Hepatocyte (in vitro differentiated cells): ENCODE data around the gene CCL19.

Source experiments
- EZH2 ChIP-seq: fragments of 200-600 bp; sonication (generic); IDR thresholded peaks from 2 replicates; pipeline ENCODE4 v1.6.1; 2016; ENCODE audit warnings: antibody characterized with exemption, mild to moderate bottlenecking, borderline replicate concordance
- EZH2phosphoT487 ChIP-seq: fragments of 200-600 bp; sonication (generic); IDR thresholded peaks from one replicate; pipeline ENCODE4 v1.6.1; 2018; ENCODE audit warnings: antibody characterized with exemption, mild to moderate bottlenecking, low read depth, moderate library complexity; ENCODE audit not compliant: unreplicated experiment, severe bottlenecking
- TF ChIP-seq, protein P1 (sequence below): fragments of 200-600 bp; sonication (generic); IDR thresholded peaks from 2 replicates; pipeline ENCODE4 v1.5.1; 2016; ENCODE audit warnings: antibody characterized with exemption, mild to moderate bottlenecking; ENCODE audit not compliant: poor library complexity

DNA sequence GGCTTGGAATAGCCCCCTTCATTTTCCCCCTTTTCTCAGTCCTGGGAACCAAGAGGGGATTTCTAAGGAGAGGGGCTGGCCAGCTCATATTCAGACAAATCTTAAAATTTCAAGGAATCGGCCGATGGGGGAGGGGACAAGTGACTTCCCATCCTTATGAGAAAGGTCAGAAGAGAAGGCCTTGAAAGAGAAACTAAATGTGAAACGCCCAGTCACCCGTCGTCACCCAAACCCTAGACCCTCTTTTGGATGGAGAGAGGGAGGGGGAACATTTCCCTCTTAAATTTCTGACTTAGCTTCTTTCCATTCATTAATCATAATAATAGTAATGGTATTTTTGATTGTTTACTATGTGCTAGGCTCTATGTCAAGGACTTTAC is 850 bp upstream of the CCL19 start:
- TF ChIP-seq, protein P1, sequence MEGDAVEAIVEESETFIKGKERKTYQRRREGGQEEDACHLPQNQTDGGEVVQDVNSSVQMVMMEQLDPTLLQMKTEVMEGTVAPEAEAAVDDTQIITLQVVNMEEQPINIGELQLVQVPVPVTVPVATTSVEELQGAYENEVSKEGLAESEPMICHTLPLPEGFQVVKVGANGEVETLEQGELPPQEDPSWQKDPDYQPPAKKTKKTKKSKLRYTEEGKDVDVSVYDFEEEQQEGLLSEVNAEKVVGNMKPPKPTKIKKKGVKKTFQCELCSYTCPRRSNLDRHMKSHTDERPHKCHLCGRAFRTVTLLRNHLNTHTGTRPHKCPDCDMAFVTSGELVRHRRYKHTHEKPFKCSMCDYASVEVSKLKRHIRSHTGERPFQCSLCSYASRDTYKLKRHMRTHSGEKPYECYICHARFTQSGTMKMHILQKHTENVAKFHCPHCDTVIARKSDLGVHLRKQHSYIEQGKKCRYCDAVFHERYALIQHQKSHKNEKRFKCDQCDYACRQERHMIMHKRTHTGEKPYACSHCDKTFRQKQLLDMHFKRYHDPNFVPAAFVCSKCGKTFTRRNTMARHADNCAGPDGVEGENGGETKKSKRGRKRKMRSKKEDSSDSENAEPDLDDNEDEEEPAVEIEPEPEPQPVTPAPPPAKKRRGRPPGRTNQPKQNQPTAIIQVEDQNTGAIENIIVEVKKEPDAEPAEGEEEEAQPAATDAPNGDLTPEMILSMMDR: no peak
- TF ChIP-seq EZH2 (no peak), EZH2phosphoT487 (no peak)
